GM19324 (cell line): ENCODE measurements around the gene EHD1.

Source experiments
- ATAC-seq: cut with Tn5 transposase; IDR thresholded peaks from one replicate; pipeline ENCODE4 v1.9.1; 2021; ENCODE audit warnings: mild to moderate bottlenecking, moderate library complexity; ENCODE audit not compliant: unreplicated experiment, low FRiP score

The EHD1 gene

DNA sequence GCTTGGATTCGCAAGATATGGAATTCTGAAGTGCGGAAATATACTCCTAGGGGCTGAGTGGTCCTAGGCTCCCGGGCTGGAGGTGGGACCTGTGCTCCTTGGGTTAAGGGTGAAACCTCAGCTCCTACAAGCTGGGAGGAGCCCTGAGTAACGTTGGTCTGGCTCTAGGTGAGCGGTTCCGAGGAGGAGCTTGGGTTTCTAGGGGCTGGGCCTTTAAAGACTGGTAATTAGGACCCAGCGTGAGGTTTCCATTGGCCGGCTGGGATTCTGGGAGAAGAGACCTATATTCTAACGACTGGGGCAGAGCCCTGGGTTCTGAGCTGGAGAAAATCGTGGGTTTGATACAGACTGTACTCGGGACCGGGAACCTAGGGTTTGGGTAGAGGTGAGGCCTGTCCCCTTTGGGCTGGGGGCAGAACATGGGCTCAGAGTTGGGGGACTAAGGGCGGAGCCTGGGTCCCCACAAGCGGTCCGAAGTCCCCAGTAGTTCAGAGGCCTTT is 74.5 kb downstream of the EHD1 start:
- ATAC-seq: no peak

DNA sequence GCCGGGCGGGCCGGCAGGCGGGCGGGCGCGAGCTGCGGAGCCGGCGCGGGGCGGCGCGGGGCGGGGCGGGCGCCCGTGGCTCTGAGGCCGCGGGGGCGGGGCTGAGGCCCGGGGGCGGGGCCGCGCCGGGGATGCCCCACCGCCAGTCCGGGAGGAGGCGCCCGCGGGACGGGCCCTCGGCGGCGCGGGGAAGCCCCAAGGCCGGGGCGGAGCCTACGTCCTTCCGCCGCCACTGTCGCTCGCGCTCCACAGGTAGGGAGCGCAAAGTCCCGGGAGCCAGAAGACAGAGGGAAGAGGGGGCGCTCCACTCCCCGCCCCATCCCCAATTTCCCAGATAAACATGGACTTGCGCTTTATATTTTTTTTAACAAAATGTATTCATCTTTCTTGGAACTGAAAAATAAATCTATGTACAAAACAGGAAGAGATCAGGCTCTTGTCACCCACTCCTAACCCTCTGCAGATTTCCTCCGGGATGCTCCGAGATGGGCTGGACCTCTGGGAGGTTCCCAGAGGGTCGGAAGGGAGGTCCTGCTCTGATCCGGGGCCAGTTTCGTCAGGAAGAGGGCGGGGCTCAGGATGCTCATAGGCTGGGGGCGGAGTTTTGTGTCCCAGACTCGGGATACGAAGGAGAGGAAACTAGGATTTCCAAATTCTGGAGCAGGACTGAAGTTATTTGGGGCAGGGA is 75.1 kb downstream of the EHD1 start, which contains the start of gene MAP4K2:
MAP4K2 (minus strand) TSS at position 57 of the 688 bp plus-strand sequence. CDS start 65 bp downstream, outside the sequence.
- ATAC-seq: peak; percentile 75

DNA sequence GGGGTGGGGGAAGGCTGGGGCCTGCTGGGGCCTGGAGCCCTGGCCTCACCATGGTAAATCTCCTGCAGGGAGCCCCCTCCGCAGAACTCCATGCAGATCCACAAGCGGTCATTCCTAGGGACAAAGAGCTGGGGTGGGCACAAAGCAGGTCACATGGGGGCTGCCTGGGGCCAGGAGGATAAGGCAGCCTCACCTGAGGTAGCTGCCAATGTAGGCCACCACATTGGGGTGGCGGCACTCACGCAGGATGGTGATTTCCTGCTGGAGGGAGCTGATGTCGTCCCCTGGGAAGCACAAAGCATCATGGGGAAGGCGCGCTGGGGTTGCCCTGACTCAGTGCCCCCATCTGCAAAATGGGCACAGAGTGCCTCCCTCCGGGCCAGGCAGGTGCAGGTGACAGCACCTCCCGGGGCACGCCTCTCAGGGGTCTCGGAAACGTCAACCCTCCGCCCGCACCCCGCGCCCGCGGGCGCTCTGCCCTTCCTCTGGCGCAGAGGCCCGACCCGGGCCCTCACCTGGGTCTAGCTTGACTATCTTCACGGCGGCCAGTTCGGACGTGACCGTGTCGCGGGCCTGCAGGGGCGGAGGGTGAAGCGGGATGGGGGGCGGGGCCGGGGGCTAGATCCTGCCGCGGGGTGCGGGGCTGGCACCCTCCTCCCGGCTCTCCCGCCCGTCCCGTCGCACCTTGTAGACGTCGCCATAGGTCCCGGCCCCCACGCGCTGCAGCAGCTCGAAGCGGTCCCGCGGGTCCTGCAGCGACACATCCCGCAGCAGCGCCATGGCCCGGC is 75.9 kb downstream of the EHD1 start:
- peak; percentile 36 for ATAC-seq
